ENCODE results near the gene EPS8L3. TPM values are rescaled to one million over a fixed set of nuclear protein-coding genes. Genes with fewer than 3 reads are reported as not detected.

Gene EPS8L3
- total and polyA plus RNA-seq, 2 of the 8 experiments (the other 6 are each of a cell fraction or from before 2014, with no cell fraction given) = not detected

DNA sequence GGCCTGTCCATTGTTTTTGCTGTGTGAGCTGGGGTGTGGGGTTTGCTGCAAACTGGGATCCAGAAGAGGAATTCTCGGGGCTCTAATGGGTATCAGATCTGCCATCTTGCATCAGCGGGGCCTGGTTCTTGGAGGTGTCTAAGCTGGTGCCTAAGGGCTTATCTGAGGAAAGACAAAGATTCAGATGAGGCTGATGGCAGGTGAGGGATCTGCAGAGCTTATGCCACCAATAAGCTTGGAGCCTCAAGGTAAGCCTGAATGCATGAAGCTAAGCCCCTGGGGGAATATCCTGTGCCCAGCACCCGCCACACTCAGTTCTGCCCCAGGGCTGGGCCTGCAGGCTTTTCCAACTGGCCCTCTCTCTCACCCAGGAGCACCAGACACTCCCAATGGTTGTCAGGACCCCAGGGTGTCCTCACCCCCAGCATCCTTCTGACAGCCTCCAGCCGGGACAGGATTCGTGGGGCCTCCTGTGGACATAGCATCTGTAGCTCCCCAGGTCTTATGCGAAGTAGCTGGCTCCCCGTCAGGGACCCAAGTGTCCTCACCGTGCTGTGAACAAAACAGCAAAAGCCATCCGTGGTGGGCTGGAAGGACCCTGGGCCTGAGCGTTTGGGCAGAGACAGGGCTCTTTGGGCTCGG is 13.4 kb downstream of the EPS8L3 start:
- ChIA-PET POLR2A (ENCODE audit: partially characterized antibody) (interaction anchor here (1.0 to 2.4 kb wide), 2 partner anchors 10 to 16 kb away, joined by 3 to 9 read pairs; partner anchors contain the start of gene GSTM3), CTCF (ENCODE audit: partially characterized antibody) (interaction anchor here (0.9 to 3.1 kb wide), 7 partner anchors 10 to 260 kb away, joined by 3 to 14 read pairs (median 4); no protein-coding TSS in a partner anchor)
- H3K14ac ChIP-seq (ENCODE audit: insufficient read length) = no peak overlapping the region
- H2BK12ac ChIP-seq (ENCODE audit: low read depth, low read length) = no peak overlapping the region
- no peak overlapping the region for H3K4ac ChIP-seq (replicated peaks; ENCODE audit: insufficient read length, low read depth, low read length)
- 0 out of 2 replicates have a peak, but pooled peaks cover 2% of the 10 kb centered on the region for H3K23me2 ChIP-seq (ENCODE audit: low read depth, low read length)
- no peak for FAIRE-seq
- H2BK5ac ChIP-seq (ENCODE audit: low read depth, low read length) = no peak overlapping the region
- H3K4me3 ChIP-seq (ENCODE audit: extremely low read depth in 1 of 4, insufficient read depth in 2 of 4, low read depth in 3 of 4, low read length in 4 of 4) = no peak overlapping the region
- WGBS, 2 experiments (ENCODE audit: extremely low coverage in 1 of 2, insufficient coverage in 1 of 2, insufficient read length in 1 of 2, insufficient replicate concordance in 2 of 2, low coverage in 1 of 2, low lambda C conversion rate in 2 of 2, missing lambda C conversion rate in 1 of 2) = 91% methylated on average over 11 of the region's 11 CpGs; no CpG with 5 or more reads in 1 of the 2 experiments
- H4K8ac ChIP-seq (ENCODE audit: extremely low read depth, insufficient read depth, low read length) = no peak overlapping the region
- no peaks in the 10 kb centered on the region for H4K20me1 ChIP-seq (replicated peaks in 1 of 2; ENCODE audit: control insufficient read depth in 1 of 2, insufficient read depth in 2 of 2, low read length in 2 of 2)
- H2BK120ac ChIP-seq (replicated peaks; ENCODE audit: low read depth, low read length) = no peak overlapping the region
- H3K79me1 ChIP-seq (ENCODE audit: low read depth, low read length) = no peaks in the 10 kb centered on the region
- no peaks in the 10 kb centered on the region for H3K4me1 ChIP-seq (replicated peaks in 1 of 4; ENCODE audit: control insufficient read depth in 3 of 4, insufficient read depth in 4 of 4, low read length in 3 of 4)
- H3K4me2 ChIP-seq (ENCODE audit: insufficient read depth in 1 of 2, low read depth in 2 of 2, low read length in 2 of 2) = no peak overlapping the region
- no peak overlapping the region for H3K56ac ChIP-seq (replicated peaks; ENCODE audit: insufficient read length, low read depth, low read length)
- no peak overlapping the region for H2BK15ac ChIP-seq (ENCODE audit: low read length)
- no peak overlapping the region for H3K27ac ChIP-seq (ENCODE audit: low read depth, low read length)
- no peak overlapping the region for H2AFZ ChIP-seq (ENCODE audit: low read length)
- no peak overlapping the region for H4K91ac ChIP-seq (replicated peaks; ENCODE audit: insufficient read length, low read length)
- H3K23ac ChIP-seq (ENCODE audit: insufficient read length) = no peak overlapping the region
- no peak overlapping the region for H2BK20ac ChIP-seq (ENCODE audit: low read length)
- H3K9me3 ChIP-seq (ENCODE audit: insufficient read depth in 2 of 2, low read depth in 1 of 2, low read length in 1 of 2) = peaks cover 4 to 18% of the 10 kb centered on the region in 2 experiments; a peak in 3 of 4 replicates
- H3K79me2 ChIP-seq (ENCODE audit: control insufficient read depth in 1 of 2, insufficient read depth in 2 of 2, low read length in 2 of 2) = no peaks in the 10 kb centered on the region
- no peak overlapping the region for H3K18ac ChIP-seq (ENCODE audit: extremely low read depth, low read length)
- no peak overlapping the region for H2AK5ac ChIP-seq (ENCODE audit: low read depth, low read length)
- DNase-seq (ENCODE audit: low read depth in 1 of 2, low spot score in 2 of 2) = no peak
- no peak overlapping the region for H4K5ac ChIP-seq (ENCODE audit: insufficient read length, low read depth, low read length)
- H3K36me3 ChIP-seq (ENCODE audit: control insufficient read depth in 2 of 4, insufficient read depth in 4 of 4, low read length in 3 of 4) = no peaks in the 10 kb centered on the region
- no peak overlapping the region for H3K9ac ChIP-seq (replicated peaks in 1 of 4; ENCODE audit: extremely low read depth in 1 of 4, low read depth in 3 of 4, low read length in 3 of 4)
- H3K27me3 ChIP-seq (replicated peaks in 1 of 4; ENCODE audit: control insufficient read depth in 3 of 4, extremely low read depth in 1 of 4, insufficient read depth in 3 of 4, low read length in 3 of 4) = no peaks in the 10 kb centered on the region
- no peak for TF ChIP-seq CHD2 (IDR thresholded peaks at IDR 0.05; ENCODE audit: low read length)
- TF ChIP-seq, protein P1, sequence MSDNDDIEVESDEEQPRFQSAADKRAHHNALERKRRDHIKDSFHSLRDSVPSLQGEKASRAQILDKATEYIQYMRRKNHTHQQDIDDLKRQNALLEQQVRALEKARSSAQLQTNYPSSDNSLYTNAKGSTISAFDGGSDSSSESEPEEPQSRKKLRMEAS (IDR thresholded peaks at IDR 0.05) = no peak
- TF ChIP-seq RBBP5 (IDR thresholded peaks at IDR 0.05; ENCODE audit: borderline replicate concordance, low read depth, low read length) = no peak
- TF ChIP-seq CEBPB (IDR thresholded peaks at IDR 0.05; ENCODE audit: low read depth, low read length) = no peak
- TF ChIP-seq POU5F1 (IDR thresholded peaks at IDR 0.05; ENCODE audit: low read depth, low read length) = no peak
- TF ChIP-seq SIX5 (IDR thresholded peaks at IDR 0.05; ENCODE audit: low read depth, low read length) = no peak
- TF ChIP-seq EZH2 (IDR thresholded peaks at IDR 0.05; ENCODE audit: low read depth, low read length, severe bottlenecking) = no peak
- TF ChIP-seq BRCA1 (IDR thresholded peaks at IDR 0.05; ENCODE audit: low read depth, low read length) = no peak
- TF ChIP-seq USF2 (IDR thresholded peaks at IDR 0.05; ENCODE audit: low read length) = no peak
- no peak for TF ChIP-seq SIN3A (conservative IDR thresholded peaks at IDR 0.05 in 1 of 2, IDR thresholded peaks at IDR 0.05 in 1 of 2; ENCODE audit: low read depth in 1 of 2, low read length in 2 of 2)
- TF ChIP-seq PHF8 (conservative IDR thresholded peaks at IDR 0.05; ENCODE audit: low read depth, low read length) = no peak
- no peak for TF ChIP-seq SP2 (IDR thresholded peaks at IDR 0.05; ENCODE audit: low read length)

Measured in H1 (cell line).